HEK293T (cell line): ENCODE data around the gene ANKRD40CL.

Source experiments
- CTBP1 ChIP-seq: fragments of 450-650 bp; IDR thresholded peaks from 2 replicates; pipeline ENCODE4 v1.6.1; 2016; ENCODE audit warnings: borderline replicate concordance
- FOXM1 ChIP-seq: fragments of 450-650 bp; IDR thresholded peaks from 2 replicates; pipeline ENCODE4 v1.6.1; 2017; ENCODE audit warnings: mild to moderate bottlenecking, borderline replicate concordance
- LEF1 ChIP-seq: fragments of 450-650 bp; IDR thresholded peaks from 2 replicates; pipeline ENCODE4 v1.6.1; 2017; ENCODE audit warnings: mild to moderate bottlenecking, borderline replicate concordance
- SP1 ChIP-seq: fragments of 450-650 bp; IDR thresholded peaks from 2 replicates; pipeline ENCODE4 v1.6.1; 2017
- SUZ12 ChIP-seq: fragments of 450-650 bp; IDR thresholded peaks from 2 replicates; pipeline ENCODE4 v1.6.1; 2016; ENCODE audit warnings: mild to moderate bottlenecking

DNA sequence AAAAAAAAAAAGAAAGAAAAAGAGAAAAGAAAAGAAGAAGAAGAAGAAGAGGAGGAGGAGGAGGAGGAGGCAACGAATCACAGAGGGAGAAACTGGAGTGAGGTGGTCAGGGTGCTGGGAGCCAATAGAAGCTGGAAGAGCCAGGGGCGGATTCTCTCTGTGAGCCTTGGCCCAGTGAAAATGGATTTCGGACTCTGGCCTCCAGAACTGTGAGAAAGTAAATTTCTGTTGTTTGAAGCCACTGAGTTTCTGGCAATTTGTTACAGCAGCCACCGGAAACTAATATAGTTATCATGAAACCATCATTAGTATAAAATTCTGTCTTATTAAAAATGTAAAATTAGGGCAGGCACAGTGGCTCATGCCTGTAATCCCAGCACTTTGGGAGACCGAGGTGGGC lies 40.4 kb upstream of the ANKRD40CL start:
- no peak for TF ChIP-seq SUZ12
- TF ChIP-seq CTBP1, result no peak
- no peak for TF ChIP-seq SP1
- no peak for TF ChIP-seq LEF1
- no peak for TF ChIP-seq FOXM1
